Right lobe of liver (tissue), 6 donors: ENCODE measurements around the gene RTP2. TPM values are rescaled to one million over a fixed set of nuclear protein-coding genes. Genes with fewer than 3 reads are reported as not detected.

Source experiments
- ATAC-seq, 4 donors: fragments of 200-7000 bp; cut with Tn5 transposase; one replicate each; pipeline ENCODE4 v1.9.1; 2020; ENCODE audit warnings: mild to moderate bottlenecking in 4 of 4, moderate library complexity in 4 of 4
- DNase-seq, 3 donors: peaks; one replicate each; pipeline ENCODE4 v3.0.0-alpha.2; 2020
- H3K27ac ChIP-seq, 3 donors: fragments of 200-600 bp; one replicate each; pipeline ENCODE4 v1.8.0; 2022
- H3K27me3 ChIP-seq, 2 donors: fragments of 200-600 bp; one replicate each; pipeline ENCODE4 v1.8.0; 2022
- H3K36me3 ChIP-seq, 4 donors: fragments of 200-600 bp; sonication (generic) in 1 of 4; one replicate each; pipeline versions ENCODE4 v1.5.1 to v1.8.0; 2017 to 2022; ENCODE audit warnings: control low read depth in 1 of 4
- H3K4me1 ChIP-seq, 4 donors: fragments of 200-600 bp; sonication (generic) in 1 of 4; one replicate each; pipeline versions ENCODE4 v1.5.1 to v1.8.0; 2017 to 2022; ENCODE audit warnings: control low read depth in 1 of 4
- H3K4me3 ChIP-seq, 3 donors: fragments of 200-600 bp; one replicate each; pipeline ENCODE4 v1.8.0; 2022
- H3K9me3 ChIP-seq, 4 donors: fragments of 200-600 bp; sonication (generic) in 1 of 4; one replicate each; pipeline versions ENCODE4 v1.5.1 to v1.8.0; 2017 to 2022; ENCODE audit warnings: control low read depth in 1 of 4
- POLR2A ChIP-seq: fragments of 450-650 bp; IDR thresholded peaks from one replicate; pipeline ENCODE4 v1.6.1; 2017; ENCODE audit warnings: antibody characterized with exemption, mild to moderate bottlenecking
- WGBS: methylation state at CpG from one replicate; pipeline ENCODE4 v1.1.6; 2018; ENCODE audit warnings: low coverage, low lambda C conversion rate; ENCODE audit not compliant: insufficient coverage; ENCODE audit errors: missing lambda C conversion rate; 5-methylcytosine and 5-hydroxymethylcytosine counted together
- intact Hi-C, 2 donors: fragments of 100-400 bp; cut with DNase I; formaldehyde crosslinking; loops; one replicate each; pipeline versions ENCODE4 v1.11.2 to v1.14.1; 2022
- total RNA-seq, 6 experiments: library from RNA; depleted of rRNA in 2 of 6; stranded (reverse); fragments of >200 nt in 2 of 6; fragmentation: NEBNext Ultra II Directional in 3 of 6; extraction: Animal tissue kit (Norgen Biotek cat#: 25700) in 3 of 6; gene quantifications; one replicate each; pipeline versions ENCODE4 v1.1.0 to v1.2.4, GENCODE V29; 2016 to 2023
- TF ChIP-seq, protein P1 (sequence below), 4 donors: fragments of 200-600 bp in 3 of 4; fragments of 450-650 bp in 1 of 4; IDR thresholded peaks; one replicate each; pipeline versions ENCODE4 v1.5.1 to v1.8.0; 2016 to 2022; ENCODE audit warnings: antibody characterized with exemption in 4 of 4, mild to moderate bottlenecking in 2 of 4
- donor health status: DM: no; HTN: yes; CAD: no.
- donor health status: DM: no; HTN: no; CAD: no.
- donor health status: DM: no; HTN: no; CAD: no.
- donor health status: DM: no; HTN: yes; CAD: no.
- donor health status: DM: no; HTN: yes; CAD: no.

Gene RTP2
- total RNA-seq, 6 experiments from 2014 or later = not detected

DNA sequence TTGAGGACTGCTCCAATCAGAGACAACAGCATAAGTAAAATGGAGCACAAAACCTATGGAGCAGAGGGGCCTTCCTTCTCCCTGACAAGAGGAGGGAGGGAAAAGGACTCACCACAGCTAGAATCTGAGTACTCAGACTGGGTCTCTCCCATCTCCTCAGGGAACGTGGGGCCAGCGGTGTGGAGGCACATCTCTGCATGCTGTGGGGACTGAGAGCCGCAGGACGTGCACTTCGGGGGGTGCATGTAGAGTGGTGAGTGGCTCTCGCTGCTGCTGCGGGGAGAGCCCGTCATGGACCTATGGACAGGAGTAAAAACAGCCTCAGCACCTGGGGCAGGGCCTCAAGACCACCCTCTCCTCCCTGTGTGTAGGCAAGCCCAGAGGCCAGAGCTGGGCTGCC is 25.9 kb upstream of the RTP2 start:
- Histone ChIP-seq H3K36me3 (peaks cover 34 to 100% (median 70%) of the 10 kb centered on the region in 4 donors), H3K4me3 (no peak overlapping the region), H3K27me3 (no peaks in the 10 kb centered on the region), H3K27ac (no peak overlapping the region), H3K9me3 (no peaks in the 10 kb centered on the region), H3K4me1 (peaks cover 0 to 12% (median 0%) of the 10 kb centered on the region in 4 donors)
- 92% methylated on average over 8 of the region's 8 CpGs for WGBS
- TF ChIP-seq, protein P1, sequence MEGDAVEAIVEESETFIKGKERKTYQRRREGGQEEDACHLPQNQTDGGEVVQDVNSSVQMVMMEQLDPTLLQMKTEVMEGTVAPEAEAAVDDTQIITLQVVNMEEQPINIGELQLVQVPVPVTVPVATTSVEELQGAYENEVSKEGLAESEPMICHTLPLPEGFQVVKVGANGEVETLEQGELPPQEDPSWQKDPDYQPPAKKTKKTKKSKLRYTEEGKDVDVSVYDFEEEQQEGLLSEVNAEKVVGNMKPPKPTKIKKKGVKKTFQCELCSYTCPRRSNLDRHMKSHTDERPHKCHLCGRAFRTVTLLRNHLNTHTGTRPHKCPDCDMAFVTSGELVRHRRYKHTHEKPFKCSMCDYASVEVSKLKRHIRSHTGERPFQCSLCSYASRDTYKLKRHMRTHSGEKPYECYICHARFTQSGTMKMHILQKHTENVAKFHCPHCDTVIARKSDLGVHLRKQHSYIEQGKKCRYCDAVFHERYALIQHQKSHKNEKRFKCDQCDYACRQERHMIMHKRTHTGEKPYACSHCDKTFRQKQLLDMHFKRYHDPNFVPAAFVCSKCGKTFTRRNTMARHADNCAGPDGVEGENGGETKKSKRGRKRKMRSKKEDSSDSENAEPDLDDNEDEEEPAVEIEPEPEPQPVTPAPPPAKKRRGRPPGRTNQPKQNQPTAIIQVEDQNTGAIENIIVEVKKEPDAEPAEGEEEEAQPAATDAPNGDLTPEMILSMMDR (IDR thresholded peaks at IDR 0.05) = no peak
- no peak for TF ChIP-seq POLR2A
- intact Hi-C loops = no loop called here
- no peak for ATAC-seq
- no peak for DNase-seq

DNA sequence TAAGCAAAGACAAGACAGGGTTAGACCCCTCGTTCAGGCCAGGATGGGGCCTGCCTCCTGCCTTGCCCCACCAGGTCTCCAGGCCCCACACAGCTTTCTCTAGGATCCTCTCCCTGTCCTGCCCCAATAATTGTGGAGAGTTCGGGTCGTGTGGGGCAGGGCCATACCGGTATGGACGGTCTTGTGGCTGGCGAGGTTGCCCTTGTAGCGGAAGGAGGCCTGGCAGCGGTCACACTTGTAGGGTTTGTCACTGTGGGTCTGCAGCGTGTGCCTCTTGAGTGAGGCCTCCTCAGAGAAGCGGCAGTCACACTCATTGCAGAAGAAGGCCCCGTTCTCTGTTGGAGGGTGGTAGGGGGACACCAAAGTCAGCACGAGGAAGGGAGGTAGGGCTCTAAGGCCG is 24.2 kb upstream of the RTP2 start:
- Histone ChIP-seq H3K27ac (no peak overlapping the region), H3K36me3 (peaks cover 30 to 100% (median 71%) of the 10 kb centered on the region in 4 donors), H3K27me3 (no peaks in the 10 kb centered on the region), H3K4me3 (no peak overlapping the region), H3K9me3 (no peaks in the 10 kb centered on the region), H3K4me1 (peaks cover 0 to 17% (median 0%) of the 10 kb centered on the region in 4 donors)
- intact Hi-C loops = no loop called here
- WGBS = 92% methylated on average over 3 of the region's 13 CpGs
- ATAC-seq (no peak), DNase-seq (no peak)
- TF ChIP-seq, protein P1 (IDR thresholded peaks at IDR 0.05) = no peak
- no peak for TF ChIP-seq POLR2A

DNA sequence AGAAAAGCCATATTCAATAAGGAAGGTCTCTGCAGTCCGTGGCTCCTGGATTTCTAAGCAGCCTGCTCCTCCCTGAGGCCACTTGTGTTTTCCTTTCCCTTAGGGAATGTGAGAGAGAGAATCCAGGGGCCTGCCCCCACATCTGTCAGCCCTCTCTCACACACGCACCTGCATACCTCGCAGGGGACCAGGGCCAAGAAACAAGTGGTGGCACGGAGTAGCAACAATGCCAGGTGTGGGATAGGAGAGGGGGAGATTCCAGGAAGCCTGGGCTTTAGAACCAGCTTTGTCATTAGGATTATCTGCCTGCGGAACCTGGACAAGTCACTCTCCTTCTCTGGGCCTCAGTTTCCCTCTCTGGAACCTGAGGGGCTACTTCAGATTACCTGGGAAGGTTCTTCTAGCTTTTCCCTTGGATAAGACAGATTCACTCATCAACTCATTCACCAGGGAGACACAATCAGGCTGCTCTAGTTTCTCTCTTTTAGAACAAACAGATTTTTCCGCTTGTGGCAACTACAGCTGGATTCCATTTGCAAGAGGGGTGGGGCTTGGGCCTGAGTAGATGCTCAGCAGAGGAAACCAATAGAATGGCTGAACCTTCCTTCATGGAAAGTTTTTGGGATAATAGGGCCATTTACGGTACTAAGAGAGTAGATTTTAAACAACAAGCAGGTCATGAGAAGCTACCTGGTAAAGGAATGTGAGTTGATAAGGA is 23.5 kb upstream of the RTP2 start:
- H3K27ac ChIP-seq = no peak overlapping the region
- H3K36me3 ChIP-seq = peaks cover 30 to 99% (median 66%) of the 10 kb centered on the region in 4 donors
- TF ChIP-seq, protein P1 (IDR thresholded peaks at IDR 0.05) = no peak
- no peak for TF ChIP-seq POLR2A
- no peaks in the 10 kb centered on the region for H3K9me3 ChIP-seq
- no peak for ATAC-seq
- H3K27me3 ChIP-seq = no peaks in the 10 kb centered on the region
- no peak overlapping the region for H3K4me3 ChIP-seq
- no peak for DNase-seq
- intact Hi-C loops = no loop called here
- peaks cover 0 to 23% (median 3%) of the 10 kb centered on the region in 4 donors for H3K4me1 ChIP-seq
- WGBS = 87% methylated on average over 6 of the region's 7 CpGs

DNA sequence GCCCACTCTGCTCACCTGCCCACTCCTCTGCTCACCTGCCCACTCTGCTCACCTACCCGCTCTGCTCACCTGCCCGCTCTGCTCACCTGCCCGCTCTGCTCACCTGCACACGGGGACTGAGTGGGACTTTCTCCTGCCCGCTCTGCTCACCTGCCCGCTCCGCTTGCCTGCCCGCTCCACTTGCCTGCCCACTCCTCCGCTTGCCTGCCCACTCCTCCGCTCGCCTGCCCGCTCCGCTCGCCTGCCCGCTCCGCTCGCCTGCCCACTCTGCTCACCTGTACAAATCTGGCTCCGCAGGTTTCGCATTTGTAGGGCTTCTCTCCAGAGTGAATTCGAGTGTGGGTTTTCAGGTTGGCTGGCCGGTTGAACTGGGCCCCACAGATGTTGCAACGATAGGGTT is 22.9 kb upstream of the RTP2 start:
- ATAC-seq (no peak), DNase-seq (no peak)
- no peaks in the 10 kb centered on the region for H3K27me3 ChIP-seq
- intact Hi-C loops = no loop called here
- no peaks in the 10 kb centered on the region for H3K9me3 ChIP-seq
- peaks cover 30 to 93% (median 61%) of the 10 kb centered on the region in 4 donors for H3K36me3 ChIP-seq
- H3K4me3 ChIP-seq = no peak overlapping the region
- peaks cover 0 to 29% (median 6%) of the 10 kb centered on the region in 4 donors for H3K4me1 ChIP-seq
- TF ChIP-seq POLR2A = no peak
- TF ChIP-seq, protein P1 (IDR thresholded peaks at IDR 0.05) = no peak
- 93% methylated on average over 21 of the region's 22 CpGs for WGBS
- H3K27ac ChIP-seq = no peak overlapping the region
